Measurements from ENCODE around the gene TRPM3.

TRPM3 gene

DNA sequence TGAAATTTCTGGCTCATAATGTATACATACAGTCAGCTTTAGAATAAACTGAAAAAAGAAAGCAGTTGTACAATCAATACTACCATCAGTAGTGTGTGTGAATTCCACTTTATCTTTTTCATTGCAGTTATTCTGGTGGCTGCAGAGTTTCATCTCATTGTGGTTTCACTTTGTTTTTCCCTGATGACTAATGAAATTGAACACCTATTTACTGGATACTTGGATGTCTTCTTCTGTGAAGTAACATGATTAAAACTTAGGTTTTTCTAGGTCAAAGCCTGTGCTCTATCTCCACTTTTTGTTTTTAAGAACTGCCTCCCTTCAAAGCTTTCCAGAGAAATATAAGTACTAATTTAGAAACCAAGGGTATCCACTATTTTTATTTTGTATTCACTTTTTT is 174.3 kb downstream of the TRPM3 start:
- TF ChIP-seq, protein P1, sequence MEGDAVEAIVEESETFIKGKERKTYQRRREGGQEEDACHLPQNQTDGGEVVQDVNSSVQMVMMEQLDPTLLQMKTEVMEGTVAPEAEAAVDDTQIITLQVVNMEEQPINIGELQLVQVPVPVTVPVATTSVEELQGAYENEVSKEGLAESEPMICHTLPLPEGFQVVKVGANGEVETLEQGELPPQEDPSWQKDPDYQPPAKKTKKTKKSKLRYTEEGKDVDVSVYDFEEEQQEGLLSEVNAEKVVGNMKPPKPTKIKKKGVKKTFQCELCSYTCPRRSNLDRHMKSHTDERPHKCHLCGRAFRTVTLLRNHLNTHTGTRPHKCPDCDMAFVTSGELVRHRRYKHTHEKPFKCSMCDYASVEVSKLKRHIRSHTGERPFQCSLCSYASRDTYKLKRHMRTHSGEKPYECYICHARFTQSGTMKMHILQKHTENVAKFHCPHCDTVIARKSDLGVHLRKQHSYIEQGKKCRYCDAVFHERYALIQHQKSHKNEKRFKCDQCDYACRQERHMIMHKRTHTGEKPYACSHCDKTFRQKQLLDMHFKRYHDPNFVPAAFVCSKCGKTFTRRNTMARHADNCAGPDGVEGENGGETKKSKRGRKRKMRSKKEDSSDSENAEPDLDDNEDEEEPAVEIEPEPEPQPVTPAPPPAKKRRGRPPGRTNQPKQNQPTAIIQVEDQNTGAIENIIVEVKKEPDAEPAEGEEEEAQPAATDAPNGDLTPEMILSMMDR (IDR thresholded peaks at IDR 0.05; ENCODE audit: low read depth, low read length) = no peak
- no peak overlapping the region for H3K4me3 ChIP-seq (ENCODE audit: low read depth, low read length)

DNA sequence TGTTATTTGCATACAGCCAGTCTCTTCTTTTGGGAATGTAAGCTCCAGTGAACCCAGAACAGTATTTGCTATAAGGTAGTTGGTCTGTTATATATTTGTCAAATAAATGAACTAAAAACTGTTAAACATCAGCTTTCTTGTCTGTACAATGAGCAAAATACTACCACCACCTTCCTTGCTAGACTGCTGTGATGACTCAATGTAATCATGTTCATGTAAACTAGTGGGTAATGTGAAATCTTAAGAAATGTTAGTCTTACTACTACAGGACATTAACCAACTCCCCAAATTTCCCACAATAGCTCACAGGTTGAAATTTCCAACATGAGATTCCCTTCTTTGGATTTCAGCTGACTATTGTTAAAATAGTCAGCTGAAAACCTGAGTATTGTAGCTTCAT is 176.1 kb downstream of the TRPM3 start:
- TF ChIP-seq, protein P1 (IDR thresholded peaks at IDR 0.05; ENCODE audit: low read depth, low read length) = no peak
- H3K4me3 ChIP-seq (ENCODE audit: low read depth, low read length) = no peak overlapping the region

DNA sequence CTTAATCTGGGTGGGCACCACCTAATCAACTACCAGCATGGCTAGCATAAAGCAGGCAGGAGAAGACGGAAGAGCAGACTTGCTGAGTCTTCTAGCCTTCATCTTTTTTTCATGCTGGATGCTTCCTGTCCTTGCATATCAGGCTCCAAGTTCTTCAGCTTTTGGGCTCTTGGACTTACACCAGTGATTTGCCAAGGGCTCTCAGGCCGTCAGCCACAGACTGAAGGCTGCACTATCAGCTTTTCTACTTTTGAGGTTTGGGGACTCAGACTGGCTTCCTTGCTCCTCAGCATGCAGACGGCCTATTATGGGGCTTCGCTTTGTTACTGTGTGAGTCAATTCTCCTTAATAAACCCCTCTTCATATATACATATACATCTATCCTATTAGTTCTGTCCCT is 180.2 kb downstream of the TRPM3 start:
- no peak overlapping the region for H3K4me3 ChIP-seq (ENCODE audit: low read depth, low read length)
- TF ChIP-seq, protein P1 (IDR thresholded peaks at IDR 0.05; ENCODE audit: low read depth, low read length) = no peak

DNA sequence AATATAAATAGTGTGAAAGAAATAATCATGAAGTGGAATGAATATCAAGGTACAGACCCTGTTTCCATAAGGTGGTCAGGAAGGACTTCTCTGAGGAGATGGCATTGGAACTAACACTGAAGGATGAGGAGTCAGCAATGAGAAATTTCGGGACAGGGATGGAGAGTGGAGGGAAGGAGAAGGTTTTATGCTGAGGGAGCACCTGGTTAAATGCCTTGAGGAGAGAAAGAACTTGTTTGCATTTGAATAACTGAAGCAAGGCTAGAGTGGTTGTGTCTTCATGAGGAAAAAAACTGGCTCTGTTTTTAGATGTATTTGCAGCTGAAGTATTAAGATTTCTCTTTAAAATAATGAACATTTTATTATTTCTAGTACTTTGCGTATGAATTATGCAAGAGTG is 180.8 kb downstream of the TRPM3 start:
- no peak overlapping the region for H3K4me3 ChIP-seq (ENCODE audit: low read depth, low read length)
- TF ChIP-seq, protein P1 (IDR thresholded peaks at IDR 0.05; ENCODE audit: low read depth, low read length) = no peak

DNA sequence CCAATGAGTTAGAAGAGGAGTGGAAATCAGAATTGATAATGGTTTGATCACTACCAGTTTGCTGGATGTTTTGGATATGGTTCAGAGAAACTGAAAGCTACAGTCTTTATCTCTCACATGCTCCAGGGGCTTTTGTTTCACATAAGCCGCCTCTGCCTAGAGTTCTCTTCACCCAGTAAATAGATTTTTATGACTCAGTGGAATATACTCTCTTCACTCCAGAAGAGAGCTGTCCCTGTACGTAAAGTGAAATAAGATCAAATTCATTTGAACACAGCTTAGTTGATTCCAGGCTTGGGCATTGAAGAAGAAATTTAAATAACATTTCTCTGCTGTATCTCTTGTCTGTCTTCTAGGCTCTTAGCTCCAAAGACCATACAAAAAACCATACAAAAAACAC is 184.9 kb downstream of the TRPM3 start:
- H3K4me3 ChIP-seq (ENCODE audit: low read depth, low read length) = no peak overlapping the region
- TF ChIP-seq, protein P1 (IDR thresholded peaks at IDR 0.05; ENCODE audit: low read depth, low read length) = no peak

DNA sequence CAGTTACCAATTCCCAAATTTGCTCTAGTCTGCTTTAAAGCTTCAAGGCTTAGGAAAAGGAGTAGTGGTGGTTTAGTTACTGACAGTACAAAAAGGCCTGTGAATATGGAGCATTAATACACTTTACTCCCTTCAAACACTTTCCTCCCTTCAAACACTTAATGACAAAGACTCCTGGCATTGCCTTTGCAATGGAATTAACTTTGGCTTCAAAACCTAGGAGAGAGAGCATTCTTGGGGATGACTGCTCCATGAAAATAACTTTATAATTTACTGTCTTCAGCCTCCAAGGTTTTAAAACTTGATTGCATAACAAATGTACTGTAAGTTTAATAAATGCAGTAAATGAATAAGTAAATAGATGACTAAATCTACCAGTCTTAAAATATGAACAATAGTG is 185.6 kb downstream of the TRPM3 start:
- TF ChIP-seq, protein P1 (IDR thresholded peaks at IDR 0.05; ENCODE audit: low read depth, low read length) = no peak
- no peak overlapping the region for H3K4me3 ChIP-seq (ENCODE audit: low read depth, low read length)

DNA sequence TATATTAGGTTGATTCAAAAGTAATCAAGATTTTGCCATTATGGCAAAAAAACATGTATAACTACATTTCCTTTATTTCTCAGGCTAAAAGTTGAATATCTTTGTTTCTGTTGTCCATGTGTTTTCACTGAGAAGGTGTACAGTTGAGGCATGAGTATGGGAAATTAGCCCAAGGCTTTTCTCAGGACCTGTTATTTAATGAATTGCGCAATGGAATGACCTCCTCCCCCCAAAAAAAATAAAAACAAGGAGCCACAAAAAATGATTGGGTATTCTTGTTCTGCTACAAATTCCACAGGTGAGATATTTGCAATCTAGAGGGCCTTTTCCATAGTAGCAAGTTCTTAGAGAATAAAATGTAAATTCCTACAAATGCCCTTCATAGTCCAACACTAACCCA is 186.8 kb downstream of the TRPM3 start:
- TF ChIP-seq, protein P1 (IDR thresholded peaks at IDR 0.05; ENCODE audit: low read depth, low read length) = no peak
- no peak overlapping the region for H3K4me3 ChIP-seq (ENCODE audit: low read depth, low read length)

Data from WI38 (cell line).